Measurements from ENCODE around the gene PTRHD1.
"Not testable (repeated sequence)": the region's sequence is repeated elsewhere in the genome, so short reads cannot be mapped to it uniquely, and the experiment has no call there.

The PTRHD1 gene

GRCh38 chr2:24809316-24810007 is 16.3 kb upstream of the PTRHD1 start:
- H3K4me3 ChIP-seq (replicated peaks; ENCODE audit: low read depth, low read length), result no peak overlapping the region
- peak; percentile 38 for DNase-seq (ENCODE audit: extremely low read depth, low read depth)
- TF ChIP-seq CTCF (IDR thresholded peaks at IDR 0.05; ENCODE audit: low read depth, low read length, missing control alignments), result no peak

GRCh38 chr2:24806661-24807036 is 13.5 kb upstream of the PTRHD1 start:
- no peak for TF ChIP-seq CTCF (IDR thresholded peaks at IDR 0.05; ENCODE audit: low read depth, low read length, missing control alignments)
- no peak overlapping the region for H3K4me3 ChIP-seq (replicated peaks; ENCODE audit: low read depth, low read length)
- no peak for DNase-seq (ENCODE audit: extremely low read depth, low read depth)

- not testable (repeated sequence) for H3K4me3 ChIP-seq (replicated peaks; ENCODE audit: low read depth, low read length); DNase-seq (ENCODE audit: extremely low read depth, low read depth)
These were observed 12.8 kb upstream of the PTRHD1 start for GRCh38 chr2:24805811-24806660.

- not testable (repeated sequence) for H3K4me3 ChIP-seq (replicated peaks; ENCODE audit: low read depth, low read length); DNase-seq (ENCODE audit: extremely low read depth, low read depth)
These were observed 7.3 kb upstream of the PTRHD1 start for GRCh38 chr2:24800487-24800886.

GRCh38 chr2:24797644-24798043 is 4.5 kb upstream of the PTRHD1 start:
- no peak overlapping the region for H3K4me3 ChIP-seq (replicated peaks; ENCODE audit: low read depth, low read length)
- DNase-seq (ENCODE audit: extremely low read depth, low read depth), result no peak
- no peak for TF ChIP-seq CTCF (IDR thresholded peaks at IDR 0.05; ENCODE audit: low read depth, low read length, missing control alignments)

GRCh38 chr2:24793761-24794435 is 707 bp upstream of the PTRHD1 start:
- peak overlapping the region; percentile 82 for H3K4me3 ChIP-seq (replicated peaks; ENCODE audit: low read depth, low read length)
- no peak for TF ChIP-seq CTCF (IDR thresholded peaks at IDR 0.05; ENCODE audit: low read depth, low read length, missing control alignments)
- no peak for DNase-seq (ENCODE audit: extremely low read depth, low read depth)

GRCh38 chr2:24792542-24792873 is 683 bp downstream of the PTRHD1 start:
- no peak for DNase-seq (ENCODE audit: extremely low read depth, low read depth)
- H3K4me3 ChIP-seq (replicated peaks; ENCODE audit: low read depth, low read length), result peak overlapping the region; percentile 82
- TF ChIP-seq CTCF (IDR thresholded peaks at IDR 0.05; ENCODE audit: low read depth, low read length, missing control alignments), result no peak
